Mesendoderm (in vitro differentiated cells): ENCODE measurements around the gene MORN5.

Experiments used
- DNase-seq: peaks from one replicate; pipeline ENCODE4 v3.0.0; 2013
- H2AK5ac ChIP-seq: 2 replicates; pipeline ENCODE4 v1.6.1; 2013; ENCODE audit warnings: low read length, inconsistent platforms
- H2BK120ac ChIP-seq: 2 replicates; pipeline ENCODE4 v1.6.1; 2013; ENCODE audit warnings: low read depth, mild to moderate bottlenecking, low read length, moderate library complexity, mixed read lengths
- H2BK15ac ChIP-seq: replicated peaks from 2 replicates; pipeline ENCODE4 v1.6.1; 2013; ENCODE audit warnings: low read depth, mild to moderate bottlenecking, moderate library complexity
- H2BK5ac ChIP-seq: 2 replicates; pipeline ENCODE4 v1.6.1; 2013; ENCODE audit warnings: low read length, inconsistent platforms
- H3K18ac ChIP-seq: 2 replicates; pipeline ENCODE4 v1.6.1; 2013; ENCODE audit warnings: mild to moderate bottlenecking, low read length, mixed read lengths
- H3K23ac ChIP-seq: one replicate; pipeline ENCODE4 v1.6.1; 2013; ENCODE audit warnings: low read length
- H3K27ac ChIP-seq: 2 replicates; pipeline ENCODE4 v1.5.1; 2013; ENCODE audit warnings: low read depth, mild to moderate bottlenecking, inconsistent platforms, low read length, moderate library complexity
- H3K27me3 ChIP-seq: 2 replicates; pipeline ENCODE4 v1.6.1; 2013; ENCODE audit warnings: low read length, control low read depth, mild to moderate bottlenecking, inconsistent platforms; ENCODE audit not compliant: insufficient read depth, poor library complexity
- H3K36me3 ChIP-seq: 2 replicates; pipeline ENCODE4 v1.6.1; 2013; ENCODE audit warnings: low read length, inconsistent platforms; ENCODE audit not compliant: control insufficient read depth, insufficient read depth
- H3K4ac ChIP-seq: one replicate; pipeline ENCODE4 v1.6.1; 2013; ENCODE audit warnings: low read depth, mild to moderate bottlenecking, low read length, moderate library complexity
- H3K4me1 ChIP-seq: 2 replicates; pipeline ENCODE4 v1.6.1; 2013; ENCODE audit warnings: low read depth, low read length, inconsistent platforms; ENCODE audit not compliant: control insufficient read depth
- H3K4me2 ChIP-seq: 2 replicates; pipeline ENCODE4 v1.6.1; 2013; ENCODE audit warnings: low read length
- H3K4me3 ChIP-seq: 2 replicates; pipeline ENCODE4 v1.5.1; 2013; ENCODE audit warnings: mild to moderate bottlenecking, low read length
- H3K56ac ChIP-seq: one replicate; pipeline ENCODE4 v1.6.1; 2013; ENCODE audit warnings: low read length
- H3K79me1 ChIP-seq: 2 replicates; pipeline ENCODE4 v1.6.1; 2013; ENCODE audit warnings: low read length, inconsistent platforms
- H3K79me2 ChIP-seq: 2 replicates; pipeline ENCODE4 v1.6.1; 2013; ENCODE audit warnings: mild to moderate bottlenecking, low read length; ENCODE audit not compliant: control insufficient read depth, insufficient read depth
- H3K9ac ChIP-seq: 2 replicates; pipeline ENCODE4 v1.6.1; 2013; ENCODE audit warnings: low read length, inconsistent platforms
- H4K5ac ChIP-seq: one replicate; pipeline ENCODE4 v1.6.1; 2013; ENCODE audit warnings: low read length
- H4K8ac ChIP-seq: one replicate; pipeline ENCODE4 v1.6.1; 2013; ENCODE audit warnings: low read depth, mild to moderate bottlenecking, control low read depth, low read length, moderate library complexity
- WGBS: extraction: QIAGEN DNeasy Blood & Tissue Kit; methylation state at CpG from one replicate; pipeline ENCODE4 v1.1.7; 2013; ENCODE audit warnings: low lambda C conversion rate, missing lambda C conversion rate; ENCODE audit not compliant: insufficient coverage; ENCODE audit errors: extremely low coverage; 5-methylcytosine and 5-hydroxymethylcytosine counted together

MORN5 gene

GRCh38 chr9:122173670-122174069, 14.0 kb downstream of the MORN5 start:
- no peak overlapping the region for H2BK5ac ChIP-seq
- no peak for DNase-seq
- no peaks in the 10 kb centered on the region for H3K36me3 ChIP-seq
- no peak overlapping the region for H4K8ac ChIP-seq
- H3K56ac ChIP-seq = no peak overlapping the region
- no peak overlapping the region for H3K9ac ChIP-seq
- no peak overlapping the region for H3K4ac ChIP-seq
- H3K4me2 ChIP-seq = no peak overlapping the region
- no peak overlapping the region for H3K4me3 ChIP-seq
- H3K79me1 ChIP-seq = no peaks in the 10 kb centered on the region
- H3K79me2 ChIP-seq = no peaks in the 10 kb centered on the region
- H2AK5ac ChIP-seq = no peak overlapping the region
- no peak overlapping the region for H3K18ac ChIP-seq
- H3K4me1 ChIP-seq = no peaks in the 10 kb centered on the region
- H3K23ac ChIP-seq = no peak overlapping the region
- no peaks in the 10 kb centered on the region for H3K27me3 ChIP-seq
- H2BK15ac ChIP-seq = no peak overlapping the region
- no peak overlapping the region for H4K5ac ChIP-seq
- no peak overlapping the region for H2BK120ac ChIP-seq
- H3K27ac ChIP-seq = no peak overlapping the region
- WGBS = no CpG with 5 or more reads among the region's 3 CpGs

GRCh38 chr9:122176916-122177315, 17.2 kb downstream of the MORN5 start:
- no CpG with 5 or more reads among the region's 2 CpGs for WGBS
- Histone ChIP-seq H3K27ac (no peak overlapping the region), H3K18ac (no peak overlapping the region)

GRCh38 chr9:122179054-122179689, 19.5 kb downstream of the MORN5 start:
- H3K4me1 ChIP-seq = no peaks in the 10 kb centered on the region
- no peak overlapping the region for H2BK15ac ChIP-seq
- no peak overlapping the region for H3K23ac ChIP-seq
- no peaks in the 10 kb centered on the region for H3K36me3 ChIP-seq
- no peak overlapping the region for H4K8ac ChIP-seq
- no peak overlapping the region for H2BK5ac ChIP-seq
- no peaks in the 10 kb centered on the region for H3K79me1 ChIP-seq
- H2AK5ac ChIP-seq = no peak overlapping the region
- H3K56ac ChIP-seq = no peak overlapping the region
- H3K18ac ChIP-seq = no peak overlapping the region
- no peak overlapping the region for H4K5ac ChIP-seq
- no peak overlapping the region for H3K4ac ChIP-seq
- no peak overlapping the region for H3K4me2 ChIP-seq
- no peak for DNase-seq
- H2BK120ac ChIP-seq = no peak overlapping the region
- no peaks in the 10 kb centered on the region for H3K27me3 ChIP-seq
- no peak overlapping the region for H3K4me3 ChIP-seq
- no peak overlapping the region for H3K27ac ChIP-seq
- no CpG with 5 or more reads among the region's 5 CpGs for WGBS
- no peaks in the 10 kb centered on the region for H3K79me2 ChIP-seq
- no peak overlapping the region for H3K9ac ChIP-seq

More at GRCh38 chr9:122176916-122177315, 17.2 kb downstream of the MORN5 start:
- H3K79me2 ChIP-seq = no peaks in the 10 kb centered on the region
- no peak overlapping the region for H4K5ac ChIP-seq
- H3K56ac ChIP-seq = no peak overlapping the region
- no peak overlapping the region for H3K4ac ChIP-seq
- no peak overlapping the region for H3K4me3 ChIP-seq
- DNase-seq = no peak
- no peaks in the 10 kb centered on the region for H3K27me3 ChIP-seq
- H2BK120ac ChIP-seq = no peak overlapping the region
- no peak overlapping the region for H2AK5ac ChIP-seq
- no peak overlapping the region for H2BK5ac ChIP-seq
- H2BK15ac ChIP-seq = no peak overlapping the region
- no peaks in the 10 kb centered on the region for H3K4me1 ChIP-seq
- H3K36me3 ChIP-seq = no peaks in the 10 kb centered on the region
- no peak overlapping the region for H4K8ac ChIP-seq
- no peak overlapping the region for H3K23ac ChIP-seq
- H3K79me1 ChIP-seq = no peaks in the 10 kb centered on the region
- H3K4me2 ChIP-seq = no peak overlapping the region
- no peak overlapping the region for H3K9ac ChIP-seq

- H3K4me2 ChIP-seq = no peak overlapping the region
- H3K56ac ChIP-seq = no peak overlapping the region
- no peak for DNase-seq
- H2AK5ac ChIP-seq = no peak overlapping the region
- H2BK120ac ChIP-seq = no peak overlapping the region
- H3K9ac ChIP-seq = no peak overlapping the region
- no CpG with 5 or more reads among the region's 2 CpGs for WGBS
- H3K79me1 ChIP-seq = no peaks in the 10 kb centered on the region
- H2BK5ac ChIP-seq = no peak overlapping the region
- no peak overlapping the region for H4K5ac ChIP-seq
- H4K8ac ChIP-seq = no peak overlapping the region
- no peaks in the 10 kb centered on the region for H3K4me1 ChIP-seq
- H2BK15ac ChIP-seq = no peak overlapping the region
- H3K23ac ChIP-seq = no peak overlapping the region
- H3K36me3 ChIP-seq = no peaks in the 10 kb centered on the region
- no peak overlapping the region for H3K27ac ChIP-seq
- H3K4me3 ChIP-seq = no peak overlapping the region
- no peaks in the 10 kb centered on the region for H3K79me2 ChIP-seq
- no peaks in the 10 kb centered on the region for H3K27me3 ChIP-seq
- H3K4ac ChIP-seq = no peak overlapping the region
- H3K18ac ChIP-seq = no peak overlapping the region
These were observed 20.0 kb downstream of the MORN5 start for GRCh38 chr9:122179690-122180074.

GRCh38 chr9:122180633-122181032, 20.9 kb downstream of the MORN5 start:
- Histone ChIP-seq H3K23ac (no peak overlapping the region), H3K27me3 (no peaks in the 10 kb centered on the region), H3K4me1 (no peaks in the 10 kb centered on the region), H2AK5ac (no peak overlapping the region), H3K4me3 (no peak overlapping the region), H3K4ac (no peak overlapping the region), H4K5ac (no peak overlapping the region), H3K36me3 (no peaks in the 10 kb centered on the region), H3K27ac (no peak overlapping the region), H3K18ac (no peak overlapping the region), H3K79me1 (no peaks in the 10 kb centered on the region), H3K9ac (no peak overlapping the region), H2BK5ac (no peak overlapping the region), H4K8ac (no peak overlapping the region), H2BK120ac (no peak overlapping the region), H3K4me2 (no peak overlapping the region), H2BK15ac (no peak overlapping the region), H3K79me2 (no peaks in the 10 kb centered on the region), H3K56ac (no peak overlapping the region)
- no CpG with 5 or more reads among the region's 4 CpGs for WGBS
- DNase-seq = no peak

GRCh38 chr9:122183501-122183900, 23.8 kb downstream of the MORN5 start:
- H2BK120ac ChIP-seq = no peak overlapping the region
- H3K4me3 ChIP-seq = no peak overlapping the region
- no peaks in the 10 kb centered on the region for H3K4me1 ChIP-seq
- H3K4ac ChIP-seq = no peak overlapping the region
- H3K4me2 ChIP-seq = no peak overlapping the region
- no peaks in the 10 kb centered on the region for H3K36me3 ChIP-seq
- no peak overlapping the region for H4K8ac ChIP-seq
- no peak for DNase-seq
- no peak overlapping the region for H2AK5ac ChIP-seq
- no peak overlapping the region for H3K18ac ChIP-seq
- no peak overlapping the region for H4K5ac ChIP-seq
- no peak overlapping the region for H2BK15ac ChIP-seq
- H3K27me3 ChIP-seq = no peaks in the 10 kb centered on the region
- WGBS = no CpG with 5 or more reads among the region's 7 CpGs
- H3K56ac ChIP-seq = no peak overlapping the region
- no peak overlapping the region for H3K23ac ChIP-seq
- no peak overlapping the region for H3K9ac ChIP-seq
- H3K79me2 ChIP-seq = no peaks in the 10 kb centered on the region
- H3K27ac ChIP-seq = no peak overlapping the region
- no peaks in the 10 kb centered on the region for H3K79me1 ChIP-seq
- no peak overlapping the region for H2BK5ac ChIP-seq
